Liver (tissue), 9 donors: ENCODE measurements around the gene FBXO31. TPM values are rescaled to one million over a fixed set of nuclear protein-coding genes. Genes with fewer than 3 reads are reported as not detected.
A peak's percentile ranks its signal among the peaks of the same experiment; 100 is the strongest.

Experiments
- DNase-seq: peaks from one replicate; pipeline ENCODE4 v3.0.0-alpha.2; 2017; ENCODE audit warnings: low spot score
- H3K27ac ChIP-seq, 2 donors: one replicate each; pipeline ENCODE4 v1.7.0; 2013; ENCODE audit warnings: inconsistent platforms in 2 of 2, low read length in 2 of 2, control low read depth in 1 of 2, low read depth in 1 of 2, mild to moderate bottlenecking in 1 of 2
- H3K27me3 ChIP-seq, 4 donors: one replicate each; pipeline versions ENCODE4 v1.6.1 to v1.7.0; 2013; ENCODE audit warnings: low read length in 3 of 4, inconsistent platforms in 1 of 4, mild to moderate bottlenecking in 1 of 4, moderate library complexity in 1 of 4; ENCODE audit not compliant: control insufficient read depth in 4 of 4, insufficient read depth in 4 of 4
- H3K36me3 ChIP-seq, 4 donors: one replicate each; pipeline versions ENCODE4 v1.6.1 to v1.7.0; 2013; ENCODE audit warnings: low read length in 3 of 4, mild to moderate bottlenecking in 3 of 4, low read depth in 1 of 4, moderate library complexity in 1 of 4; ENCODE audit not compliant: control insufficient read depth in 4 of 4, insufficient read depth in 3 of 4
- H3K4me1 ChIP-seq, 4 donors: one replicate each; pipeline versions ENCODE4 v1.6.1 to v1.7.0; 2013; ENCODE audit warnings: low read length in 3 of 4, mild to moderate bottlenecking in 3 of 4, moderate library complexity in 1 of 4; ENCODE audit not compliant: control insufficient read depth in 4 of 4, insufficient read depth in 4 of 4
- H3K4me3 ChIP-seq, 3 donors: one replicate each; pipeline versions ENCODE4 v1.6.1 to v1.7.0; 2013; ENCODE audit warnings: low read length in 3 of 3, control low read depth in 1 of 3, low read depth in 1 of 3, mild to moderate bottlenecking in 1 of 3
- H3K9ac ChIP-seq, 2 donors: one replicate each; pipeline ENCODE4 v1.7.0; 2013; ENCODE audit warnings: low read length in 2 of 2, mild to moderate bottlenecking in 2 of 2, moderate library complexity in 2 of 2, control low read depth in 1 of 2, low read depth in 1 of 2
- H3K9me3 ChIP-seq, 4 donors: one replicate each; pipeline versions ENCODE4 v1.6.1 to v1.7.0; 2013; ENCODE audit warnings: low read length in 3 of 4; ENCODE audit not compliant: control insufficient read depth in 4 of 4
- EGR1 ChIP-seq, 2 donors: IDR thresholded peaks; 2 replicates each; pipeline ENCODE4 v1.6.1; 2016 to 2018; ENCODE audit warnings: antibody characterized with exemption in 2 of 2, low read depth in 2 of 2
- FOXA1 ChIP-seq: IDR thresholded peaks from 2 replicates; pipeline ENCODE4 v1.6.1; 2016; ENCODE audit warnings: antibody characterized with exemption
- FOXA2 ChIP-seq: IDR thresholded peaks from 2 replicates; pipeline ENCODE4 v1.6.1; 2016; ENCODE audit warnings: antibody characterized with exemption
- GABPA ChIP-seq, 2 donors: IDR thresholded peaks in 1 of 2; conservative IDR thresholded peaks in 1 of 2; 2 replicates each; pipeline ENCODE4 v1.6.1; 2016; ENCODE audit warnings: antibody characterized with exemption in 2 of 2, mild to moderate bottlenecking in 1 of 2, moderate library complexity in 1 of 2
- HNF4G ChIP-seq: IDR thresholded peaks from 2 replicates; pipeline ENCODE4 v1.6.1; 2016; ENCODE audit warnings: antibody characterized with exemption
- JUND ChIP-seq, 2 donors: IDR thresholded peaks; 2 replicates each; pipeline ENCODE4 v1.6.1; 2016; ENCODE audit warnings: antibody characterized with exemption in 2 of 2
- NR2F2 ChIP-seq: IDR thresholded peaks from 2 replicates; pipeline ENCODE4 v1.6.1; 2016; ENCODE audit warnings: antibody characterized with exemption
- RAD21 ChIP-seq, 2 donors: IDR thresholded peaks; 2 replicates each; pipeline ENCODE4 v1.6.1; 2016; ENCODE audit warnings: antibody characterized with exemption in 2 of 2, mild to moderate bottlenecking in 2 of 2
- RXRA ChIP-seq, 2 donors: IDR thresholded peaks; 2 replicates each; pipeline ENCODE4 v1.6.1; 2017 to 2018; ENCODE audit warnings: antibody characterized with exemption in 2 of 2, mild to moderate bottlenecking in 1 of 2
- SP1 ChIP-seq: IDR thresholded peaks from 2 replicates; pipeline ENCODE4 v1.6.1; 2018; ENCODE audit warnings: antibody characterized with exemption, mild to moderate bottlenecking
- TAF1 ChIP-seq: conservative IDR thresholded peaks from 2 replicates; pipeline ENCODE4 v1.6.1; 2016; ENCODE audit warnings: antibody characterized with exemption, mild to moderate bottlenecking
- YY1 ChIP-seq: IDR thresholded peaks from 2 replicates; pipeline ENCODE4 v1.6.1; 2016; ENCODE audit warnings: antibody characterized with exemption, mild to moderate bottlenecking
- WGBS: extraction: QIAGEN DNeasy Blood & Tissue Kit; methylation state at CpG from one replicate; pipeline ENCODE4 v1.1.7; 2013; 5-methylcytosine and 5-hydroxymethylcytosine counted together
- polyA plus RNA-seq, 2 donors: library from polyadenylated mRNA; stranded (reverse) in 1 of 2; unstranded in 1 of 2; fragments of 200-250 nt in 1 of 2; fragments of >200 nt in 1 of 2; fragmentation: Nextera tagmentation in 1 of 2; extraction: Ambion mirVana in 1 of 2; gene quantifications; one replicate each; pipeline versions ENCODE4 v1.2.1 to v1.2.3, GENCODE V29; 2013 to 2015
- total RNA-seq, 2 donors: library from RNA; depleted of rRNA; stranded (reverse); fragments of >200 nt; gene quantifications; one replicate each; pipeline ENCODE4 v1.2.3, GENCODE V29; 2014
- TF ChIP-seq, protein P1 (sequence below): IDR thresholded peaks from 2 replicates; pipeline ENCODE4 v1.6.1; 2016; ENCODE audit warnings: antibody characterized with exemption, mild to moderate bottlenecking
- TF ChIP-seq, protein P2 (sequence below): IDR thresholded peaks from 2 replicates; pipeline ENCODE4 v1.6.1; 2016; ENCODE audit warnings: antibody characterized with exemption
- TF ChIP-seq, protein P3 (sequence below): fragments of 150-350 bp; IDR thresholded peaks from 2 replicates; pipeline ENCODE4 v1.5.1; 2017; ENCODE audit warnings: improper control_type of control experiment, low read depth, low read length; ENCODE audit not compliant: missing input control
- TF ChIP-seq, protein P4 (sequence below): IDR thresholded peaks from 2 replicates; pipeline ENCODE4 v1.6.1; 2016; ENCODE audit warnings: antibody characterized with exemption
- donor health status: healthy.
- donor health status: healthy.
- donor health status: healthy.
- donor health status: healthy.
- donor health status: healthy.

Gene FBXO31
- total and polyA plus RNA-seq, 4 donors: 13.2 to 30.3 (median 18.1) TPM

DNA sequence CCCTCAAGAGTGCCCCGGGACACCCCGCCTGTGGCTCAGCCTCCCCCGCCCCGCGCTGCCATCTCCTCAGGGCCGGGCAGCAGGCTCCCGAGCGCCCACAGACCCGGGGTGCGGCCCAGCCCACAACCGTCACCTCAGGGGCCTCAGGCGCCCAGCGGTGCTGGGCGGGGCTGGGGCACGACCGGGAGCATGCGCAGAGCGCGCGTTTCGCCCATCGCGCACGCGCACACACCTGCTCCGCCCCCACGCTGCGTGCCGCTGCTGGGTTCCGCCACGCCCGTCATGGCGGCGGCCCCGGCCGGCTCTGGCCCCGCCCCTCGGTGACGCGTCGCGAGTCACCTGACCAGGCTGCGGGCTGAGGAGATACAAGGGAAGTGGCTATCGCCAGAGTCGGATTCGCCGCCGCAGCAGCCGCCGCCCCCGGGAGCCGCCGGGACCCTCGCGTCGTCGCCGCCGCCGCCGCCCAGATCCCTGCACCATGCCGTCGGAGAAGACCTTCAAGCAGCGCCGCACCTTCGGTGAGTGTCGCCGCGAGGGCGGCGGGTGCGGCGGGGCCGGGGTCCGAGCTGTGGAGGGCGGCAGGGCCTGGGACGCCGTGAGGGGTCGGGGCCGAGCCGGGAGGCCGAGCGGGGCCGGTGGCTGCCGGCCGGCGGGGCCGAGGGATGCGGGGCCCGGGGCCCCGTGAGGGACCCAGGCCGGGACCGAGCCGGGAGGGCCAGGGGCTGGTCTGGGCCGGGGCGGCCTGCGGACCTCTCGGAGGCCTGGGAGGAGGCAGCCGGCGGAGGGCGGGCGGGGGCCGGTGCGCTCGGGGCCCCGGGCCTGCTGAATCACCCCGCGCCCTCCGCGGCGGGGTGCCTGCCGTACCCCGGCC lies 8.6 kb upstream of the FBXO31 start, which contains the start of gene MAP1LC3B:
Gene MAP1LC3B, plus strand, starts transcription at position 387 of the 871 bp plus-strand sequence. Its CDS starts 92 bp downstream, at position 479.
- H3K4me1 ChIP-seq: peaks cover 14 to 40% (median 18%) of the 10 kb centered on the region in 4 donors
- peak within 1 kb of the TSS; percentile 99 for H3K27ac ChIP-seq
- peak; percentile 100 for DNase-seq
- peak within 1 kb of the TSS; percentile 94 to 97 for H3K9ac ChIP-seq
- no peaks in the 10 kb centered on the region for H3K9me3 ChIP-seq
- TF ChIP-seq FOXA2 (no peak), GABPA (IDR thresholded peaks at IDR 0.05 in 1 of 2, conservative IDR thresholded peaks at IDR 0.05 in 1 of 2) (no peak), SP1 (peak; percentile 6), TAF1 (no peak), YY1 (peak; percentile 97), NR2F2 (no peak), EGR1 (IDR thresholded peaks at IDR 0.05; ENCODE audit: low read depth in 2 of 2) (peak in 1 of 2 donors; percentile 90), JUND (IDR thresholded peaks at IDR 0.05) (no peak), FOXA1 (no peak), RXRA (IDR thresholded peaks at IDR 0.05) (no peak), HNF4G (no peak), RAD21 (IDR thresholded peaks at IDR 0.05) (no peak)
- TF ChIP-seq, protein P1, sequence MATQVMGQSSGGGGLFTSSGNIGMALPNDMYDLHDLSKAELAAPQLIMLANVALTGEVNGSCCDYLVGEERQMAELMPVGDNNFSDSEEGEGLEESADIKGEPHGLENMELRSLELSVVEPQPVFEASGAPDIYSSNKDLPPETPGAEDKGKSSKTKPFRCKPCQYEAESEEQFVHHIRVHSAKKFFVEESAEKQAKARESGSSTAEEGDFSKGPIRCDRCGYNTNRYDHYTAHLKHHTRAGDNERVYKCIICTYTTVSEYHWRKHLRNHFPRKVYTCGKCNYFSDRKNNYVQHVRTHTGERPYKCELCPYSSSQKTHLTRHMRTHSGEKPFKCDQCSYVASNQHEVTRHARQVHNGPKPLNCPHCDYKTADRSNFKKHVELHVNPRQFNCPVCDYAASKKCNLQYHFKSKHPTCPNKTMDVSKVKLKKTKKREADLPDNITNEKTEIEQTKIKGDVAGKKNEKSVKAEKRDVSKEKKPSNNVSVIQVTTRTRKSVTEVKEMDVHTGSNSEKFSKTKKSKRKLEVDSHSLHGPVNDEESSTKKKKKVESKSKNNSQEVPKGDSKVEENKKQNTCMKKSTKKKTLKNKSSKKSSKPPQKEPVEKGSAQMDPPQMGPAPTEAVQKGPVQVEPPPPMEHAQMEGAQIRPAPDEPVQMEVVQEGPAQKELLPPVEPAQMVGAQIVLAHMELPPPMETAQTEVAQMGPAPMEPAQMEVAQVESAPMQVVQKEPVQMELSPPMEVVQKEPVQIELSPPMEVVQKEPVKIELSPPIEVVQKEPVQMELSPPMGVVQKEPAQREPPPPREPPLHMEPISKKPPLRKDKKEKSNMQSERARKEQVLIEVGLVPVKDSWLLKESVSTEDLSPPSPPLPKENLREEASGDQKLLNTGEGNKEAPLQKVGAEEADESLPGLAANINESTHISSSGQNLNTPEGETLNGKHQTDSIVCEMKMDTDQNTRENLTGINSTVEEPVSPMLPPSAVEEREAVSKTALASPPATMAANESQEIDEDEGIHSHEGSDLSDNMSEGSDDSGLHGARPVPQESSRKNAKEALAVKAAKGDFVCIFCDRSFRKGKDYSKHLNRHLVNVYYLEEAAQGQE: peak; percentile 25
- TF ChIP-seq, protein P2, sequence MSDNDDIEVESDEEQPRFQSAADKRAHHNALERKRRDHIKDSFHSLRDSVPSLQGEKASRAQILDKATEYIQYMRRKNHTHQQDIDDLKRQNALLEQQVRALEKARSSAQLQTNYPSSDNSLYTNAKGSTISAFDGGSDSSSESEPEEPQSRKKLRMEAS: no peak
- TF ChIP-seq, protein P3, sequence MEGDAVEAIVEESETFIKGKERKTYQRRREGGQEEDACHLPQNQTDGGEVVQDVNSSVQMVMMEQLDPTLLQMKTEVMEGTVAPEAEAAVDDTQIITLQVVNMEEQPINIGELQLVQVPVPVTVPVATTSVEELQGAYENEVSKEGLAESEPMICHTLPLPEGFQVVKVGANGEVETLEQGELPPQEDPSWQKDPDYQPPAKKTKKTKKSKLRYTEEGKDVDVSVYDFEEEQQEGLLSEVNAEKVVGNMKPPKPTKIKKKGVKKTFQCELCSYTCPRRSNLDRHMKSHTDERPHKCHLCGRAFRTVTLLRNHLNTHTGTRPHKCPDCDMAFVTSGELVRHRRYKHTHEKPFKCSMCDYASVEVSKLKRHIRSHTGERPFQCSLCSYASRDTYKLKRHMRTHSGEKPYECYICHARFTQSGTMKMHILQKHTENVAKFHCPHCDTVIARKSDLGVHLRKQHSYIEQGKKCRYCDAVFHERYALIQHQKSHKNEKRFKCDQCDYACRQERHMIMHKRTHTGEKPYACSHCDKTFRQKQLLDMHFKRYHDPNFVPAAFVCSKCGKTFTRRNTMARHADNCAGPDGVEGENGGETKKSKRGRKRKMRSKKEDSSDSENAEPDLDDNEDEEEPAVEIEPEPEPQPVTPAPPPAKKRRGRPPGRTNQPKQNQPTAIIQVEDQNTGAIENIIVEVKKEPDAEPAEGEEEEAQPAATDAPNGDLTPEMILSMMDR: no peak
- TF ChIP-seq, protein P4, sequence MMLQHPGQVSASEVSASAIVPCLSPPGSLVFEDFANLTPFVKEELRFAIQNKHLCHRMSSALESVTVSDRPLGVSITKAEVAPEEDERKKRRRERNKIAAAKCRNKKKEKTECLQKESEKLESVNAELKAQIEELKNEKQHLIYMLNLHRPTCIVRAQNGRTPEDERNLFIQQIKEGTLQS: no peak
- no peaks in the 10 kb centered on the region for H3K27me3 ChIP-seq
- WGBS: under 1% methylated on average over 113 of the region's 113 CpGs
- H3K36me3 ChIP-seq: peaks cover 0 to 4% (median 1%) of the 10 kb centered on the region in 4 donors
- peak within 1 kb of the TSS; percentile 95 to 96 (median 96) for H3K4me3 ChIP-seq
